HFFc6 (cell line): ENCODE data around the gene SPTB. TPM values are rescaled to one million over a fixed set of nuclear protein-coding genes. Genes with fewer than 3 reads are reported as not detected.

Experiments
- DNase-seq: peaks from one replicate; pipeline ENCODE4 v3.0.0-alpha.2; 2018
- H3K27ac Mint-ChIP-seq: 2 replicates; pipeline ENCODE4 v1.8.0; 2020; ENCODE audit warnings: mild to moderate bottlenecking, mixed read lengths
- H3K27me3 Mint-ChIP-seq: 2 replicates; pipeline ENCODE4 v1.8.0; 2021; ENCODE audit warnings: mild to moderate bottlenecking, moderate library complexity, mixed read lengths; ENCODE audit not compliant: insufficient read depth
- H3K36me3 Mint-ChIP-seq: 2 replicates; pipeline ENCODE4 v1.8.0; 2021; ENCODE audit warnings: low read depth, mixed read lengths
- H3K4me1 Mint-ChIP-seq: 2 replicates; pipeline ENCODE4 v1.8.0; 2020; ENCODE audit warnings: low read depth, mixed read lengths
- H3K4me3 Mint-ChIP-seq: 2 replicates; pipeline ENCODE4 v1.8.0; 2020; ENCODE audit warnings: mild to moderate bottlenecking, moderate library complexity, mixed read lengths
- H3K9me3 Mint-ChIP-seq: 2 replicates; pipeline ENCODE4 v1.8.0; 2020; ENCODE audit warnings: mild to moderate bottlenecking, mixed read lengths
- CTCF ChIP-seq: fragments of 200-600 bp; sonication (generic); IDR thresholded peaks from 2 replicates; pipeline ENCODE4 v1.5.0; 2021; ENCODE audit warnings: antibody characterized with exemption, mild to moderate bottlenecking
- total RNA-seq, 6 experiments: library from RNA; stranded (reverse); fragmentation: NEBNext Ultra II Directional; extraction: Animal tissue kit (Norgen Biotek cat#: 25700); gene quantifications; 2 replicates in 1 of 6; 3 replicates in 5 of 6; pipeline ENCODE4 v1.2.3, GENCODE V29; 2021

The SPTB gene
- total RNA-seq, 6 experiments from 2014 or later = 0.58 to 1.1 (median 0.72) TPM

GRCh38 chr14:64923015-64923414, 43.3 kb upstream of the SPTB start:
- Mint-ChIP-seq H3K9me3 (no peaks in the 10 kb centered on the region), H3K27me3 (no peaks in the 10 kb centered on the region), H3K4me3 (no peak overlapping the region), H3K36me3 (peaks cover 22% of the 10 kb centered on the region; the same call in 1 of the 2 replicates), H3K4me1 (peaks cover 37% of the 10 kb centered on the region), H3K27ac (no peak overlapping the region)
- no peak for TF ChIP-seq CTCF
- no peak for DNase-seq

GRCh38 chr14:64920465-64920864, 40.8 kb upstream of the SPTB start:
- Mint-ChIP-seq H3K27ac (no peak overlapping the region), H3K4me1 (peaks cover 54% of the 10 kb centered on the region), H3K36me3 (peaks cover 31% of the 10 kb centered on the region), H3K27me3 (no peaks in the 10 kb centered on the region), H3K9me3 (no peaks in the 10 kb centered on the region), H3K4me3 (no peak overlapping the region)
- TF ChIP-seq CTCF = no peak
- no peak for DNase-seq

- peaks cover 61% of the 10 kb centered on the region for H3K4me1 Mint-ChIP-seq
- DNase-seq = no peak
- no peak for TF ChIP-seq CTCF
- no peak overlapping the region; the same call in 1 of the 2 replicates for H3K27ac Mint-ChIP-seq
- no peaks in the 10 kb centered on the region for H3K27me3 Mint-ChIP-seq
- H3K36me3 Mint-ChIP-seq = peaks cover 36% of the 10 kb centered on the region
- H3K4me3 Mint-ChIP-seq = no peak overlapping the region
- no peaks in the 10 kb centered on the region for H3K9me3 Mint-ChIP-seq
Measured at GRCh38 chr14:64919618-64920017, 39.9 kb upstream of the SPTB start.

- TF ChIP-seq CTCF = no peak
- Mint-ChIP-seq H3K9me3 (no peaks in the 10 kb centered on the region), H3K36me3 (peaks cover 32% of the 10 kb centered on the region), H3K27ac (no peak overlapping the region), H3K4me3 (no peak overlapping the region), H3K27me3 (no peaks in the 10 kb centered on the region), H3K4me1 (peaks cover 61% of the 10 kb centered on the region)
- DNase-seq = no peak
Measured at GRCh38 chr14:64919215-64919614, 39.5 kb upstream of the SPTB start.

- TF ChIP-seq CTCF = no peak
- H3K4me1 Mint-ChIP-seq = peaks cover 70% of the 10 kb centered on the region
- H3K36me3 Mint-ChIP-seq = peaks cover 27% of the 10 kb centered on the region
- peak overlapping the region; percentile 75 for H3K27ac Mint-ChIP-seq
- no peaks in the 10 kb centered on the region for H3K9me3 Mint-ChIP-seq
- no peak for DNase-seq
- no peaks in the 10 kb centered on the region for H3K27me3 Mint-ChIP-seq
- H3K4me3 Mint-ChIP-seq = peak overlapping the region; percentile 31; the same call in 1 of the 2 replicates
Measured at GRCh38 chr14:64918216-64918615, 38.5 kb upstream of the SPTB start.

GRCh38 chr14:64915797-64916196, 36.1 kb upstream of the SPTB start:
- 0 out of 2 replicates have a peak overlapping the region, but pooled peaks have one; percentile 24 for H3K27ac Mint-ChIP-seq
- no peak for TF ChIP-seq CTCF
- no peaks in the 10 kb centered on the region for H3K27me3 Mint-ChIP-seq
- DNase-seq = no peak
- H3K36me3 Mint-ChIP-seq = peaks cover 20% of the 10 kb centered on the region
- H3K9me3 Mint-ChIP-seq = no peaks in the 10 kb centered on the region
- H3K4me1 Mint-ChIP-seq = peaks cover 59% of the 10 kb centered on the region
- H3K4me3 Mint-ChIP-seq = peak overlapping the region; percentile 98
